HepG2 (cell line): Measurements from ENCODE around the gene MED9. TPM values are rescaled to one million over a fixed set of nuclear protein-coding genes. Genes with fewer than 3 reads are reported as not detected.

ENCODE experiments used
- ATAC-seq: fragments of 200-7000 bp; cut with Tn5 transposase; 3 replicates; pipeline ENCODE4 v1.9.1; 2020; ENCODE audit warnings: mild to moderate bottlenecking, moderate library complexity
- BruUV-seq: library from RNA; stranded (reverse); fragments of 400-500 nt; replicated peaks from 2 replicates; lab custom pipeline; 2021; lab: Mats Ljungman, UMichigan
- CTCF ChIA-PET: fragments of 300-600 bp; formaldehyde crosslinking; extraction: SDS; loops from one replicate; lab custom pipeline; 2021; ENCODE audit warnings: low total read pairs, inconsistent platforms, low intra/inter-chr PET ratio; lab: Yijun Ruan, JAX
- POLR2A ChIA-PET: fragments of 350-600 bp; sonication (Branson Sonifier 250); formaldehyde crosslinking; loops from one replicate; lab custom pipeline; 2020; ENCODE audit warnings: antibody characterized with exemption, inconsistent platforms; lab: Yijun Ruan, JAX
- DNase-seq: peaks from one replicate; pipeline ENCODE4 v3.0.0-alpha.2; 2015; ENCODE audit warnings: low spot score
- FAIRE-seq: peaks from 3 replicates; lab custom pipeline; 2011; peaks lifted over from hg19 to GRCh38; lab: Jason Lieb, UNC
- H2AFZ ChIP-seq: one replicate; pipeline ENCODE4 v1.6.1; 2011; ENCODE audit warnings: low read length, inconsistent platforms
- H3K27ac ChIP-seq: fragments of 300-600 bp; 3 replicates; pipeline ENCODE4 v1.8.0; 2011; ENCODE audit warnings: mixed run types, mild to moderate bottlenecking, mixed read lengths, low read length, inconsistent platforms; ENCODE audit not compliant: insufficient read depth; ENCODE audit errors: extremely low read length
- H3K27me3 ChIP-seq, 2 experiments: fragments of 200-600 bp in 1 of 2; 2 replicates in 1 of 2; 3 replicates in 1 of 2; pipeline versions ENCODE4 v1.6.0 to v1.8.0; 2011; ENCODE audit warnings: low read length in 2 of 2, mild to moderate bottlenecking in 2 of 2, moderate library complexity in 2 of 2, inconsistent platforms in 1 of 2; ENCODE audit not compliant: insufficient read depth in 2 of 2, control insufficient read depth in 1 of 2
- H3K36me3 ChIP-seq, 2 experiments: fragments of 200-600 bp in 1 of 2; replicated peaks in 1 of 2; 2 replicates in 1 of 2; 3 replicates in 1 of 2; pipeline versions ENCODE4 v1.5.1 to v1.8.0; 2011; ENCODE audit warnings: low read length in 2 of 2, inconsistent platforms in 1 of 2; ENCODE audit not compliant: insufficient read depth in 2 of 2, control insufficient read depth in 1 of 2
- H3K4me1 ChIP-seq: 2 replicates; pipeline ENCODE4 v1.5.1; 2012; ENCODE audit warnings: low read length, inconsistent platforms; ENCODE audit not compliant: insufficient read depth
- H3K4me2 ChIP-seq: 2 replicates; pipeline ENCODE4 v1.6.0; 2011; ENCODE audit warnings: low read depth, low read length, inconsistent platforms
- H3K4me3 ChIP-seq, 3 experiments: fragments of 200-600 bp in 1 of 3; sonication (generic), shearing (Covaris generic) in 1 of 3; replicated peaks in 1 of 3; 2 replicates each; pipeline ENCODE4 v1.5.1; 2011 to 2016; ENCODE audit warnings: low read length in 3 of 3, inconsistent platforms in 2 of 3, low read depth in 2 of 3, mild to moderate bottlenecking in 2 of 3, control low read depth in 1 of 3, mixed read lengths in 1 of 3; ENCODE audit not compliant: insufficient read depth in 1 of 3
- H3K79me2 ChIP-seq: one replicate; pipeline ENCODE4 v1.6.1; 2011; ENCODE audit warnings: low read length, inconsistent platforms; ENCODE audit not compliant: insufficient read depth
- H3K9ac ChIP-seq: 2 replicates; pipeline ENCODE4 v1.6.0; 2011; ENCODE audit warnings: mild to moderate bottlenecking, low read depth, low read length, inconsistent platforms; ENCODE audit not compliant: insufficient read depth
- H3K9me3 ChIP-seq: 2 replicates; pipeline ENCODE4 v1.5.1; 2012; ENCODE audit warnings: mild to moderate bottlenecking, low read length
- H4K20me1 ChIP-seq: 2 replicates; pipeline ENCODE4 v1.6.0; 2011; ENCODE audit warnings: inconsistent platforms, mild to moderate bottlenecking, low read length, moderate library complexity; ENCODE audit not compliant: insufficient read depth
- DZIP1 ChIP-seq: sonication (generic); formaldehyde crosslinking; IDR thresholded peaks from 2 replicates; pipeline ENCODE4 v1.5.0; 2020; ENCODE audit warnings: mild to moderate bottlenecking, missing genetic modification reagents
- FOSL1 ChIP-seq: sonication (generic); formaldehyde crosslinking; IDR thresholded peaks from 2 replicates; pipeline ENCODE4 v1.9.0; 2021; ENCODE audit warnings: missing genetic modification reagents, borderline replicate concordance
- FOSL2 ChIP-seq: sonication (generic); formaldehyde crosslinking; IDR thresholded peaks from 2 replicates; pipeline ENCODE4 v1.4.0; 2020; ENCODE audit warnings: missing genetic modification reagents
- FOXA3 ChIP-seq: IDR thresholded peaks from 2 replicates; pipeline ENCODE4 v1.6.1; 2016; ENCODE audit warnings: missing genetic modification reagents, missing compliant biosample characterization
- FUBP1 ChIP-seq: sonication (generic); formaldehyde crosslinking; IDR thresholded peaks from 2 replicates; pipeline ENCODE4 v1.5.1; 2020; ENCODE audit warnings: missing genetic modification reagents, mild to moderate bottlenecking, borderline replicate concordance
- KMT2B ChIP-seq: IDR thresholded peaks from 2 replicates; pipeline ENCODE4 v1.6.1; 2016; ENCODE audit warnings: missing genetic modification reagents, missing compliant biosample characterization
- SETDB1 ChIP-seq: sonication (generic); formaldehyde crosslinking; IDR thresholded peaks from 2 replicates; pipeline ENCODE4 v1.5.1; 2020; ENCODE audit warnings: missing genetic modification reagents, mild to moderate bottlenecking, borderline replicate concordance
- ZMYM3 ChIP-seq: sonication (generic); formaldehyde crosslinking; IDR thresholded peaks from 2 replicates; pipeline ENCODE4 v1.5.1; 2020; ENCODE audit warnings: mild to moderate bottlenecking, missing genetic modification reagents
- ZNF558 ChIP-seq: sonication (generic); formaldehyde crosslinking; IDR thresholded peaks from 2 replicates; pipeline ENCODE4 v1.9.0; 2022; ENCODE audit warnings: mild to moderate bottlenecking, missing genetic modification reagents, borderline replicate concordance
- ZNF687 ChIP-seq: sonication (generic); formaldehyde crosslinking; IDR thresholded peaks from 2 replicates; pipeline ENCODE4 v1.5.1; 2020; ENCODE audit warnings: mild to moderate bottlenecking, missing genetic modification reagents, moderate library complexity
- ZNF761 ChIP-seq: sonication (generic); formaldehyde crosslinking; conservative IDR thresholded peaks from 2 replicates; pipeline ENCODE4 v1.4.0; 2020; ENCODE audit warnings: mild to moderate bottlenecking, missing genetic modification reagents
- ZSCAN21 ChIP-seq: sonication (generic); formaldehyde crosslinking; IDR thresholded peaks from 2 replicates; pipeline ENCODE4 v1.8.0; 2022; ENCODE audit warnings: mild to moderate bottlenecking, missing genetic modification reagents, moderate library complexity, borderline replicate concordance
- WGBS: methylation state at CpG from one replicate; pipeline ENCODE4 v1.1.6; 2017; ENCODE audit warnings: low lambda C conversion rate; 5-methylcytosine and 5-hydroxymethylcytosine counted together
- in situ Hi-C: cut with HindIII; loops from 2 replicates; pipeline ENCODE4 v1.10.0; 2017; ENCODE audit warnings: low pct_unique_long_range_greater_than_20kb; ENCODE audit not compliant: extremely low pct_ligation_motif_present
- intact Hi-C: fragments of 100-400 bp; cut with micrococcal nuclease; formaldehyde crosslinking; loops from one replicate; pipeline ENCODE4 v1.10.0; 2022; ENCODE audit not compliant: unreplicated experiment
- polyA plus RNA-seq, 8 experiments: library from polyadenylated mRNA; depleted of rRNA in 3 of 8; stranded (reverse) in 7 of 8; unstranded in 1 of 8; fragments of >200 nt; fragmentation: Illumina TruSeq in 4 of 8; extraction: Trizol in 4 of 8; gene quantifications; 2 replicates each; pipeline versions ENCODE4 v1.2.1 to v1.2.3, GENCODE V29; 2011 to 2016; ENCODE audit warnings: low read depth in 4 of 8, missing spikeins in 1 of 8, mixed read lengths in 1 of 8; ENCODE audit not compliant: insufficient read depth in 1 of 8
- total RNA-seq, 5 experiments: library from RNA; depleted of rRNA; stranded (reverse); fragments of >200 nt; fragmentation: Illumina TruSeq; extraction: Trizol; gene quantifications; 2 replicates each; pipeline ENCODE4 v1.2.3, GENCODE V29; 2016; ENCODE audit warnings: low read depth in 1 of 5

The MED9 gene
- total and polyA plus RNA-seq, 2 of the 13 experiments (the other 11 are each of a cell fraction or from before 2014, with no cell fraction given) = 11.9 to 15.1 TPM

- WGBS = 94% methylated on average over 26 of the region's 33 CpGs
- Histone ChIP-seq H3K4me1 (no peaks in the 10 kb centered on the region), H3K9ac (no peak overlapping the region), H2AFZ (no peak overlapping the region), H3K4me3 (no peak overlapping the region), H3K36me3 (no peaks in the 10 kb centered on the region)
- intact Hi-C loops = no loop called here
- no TSS peak for BruUV-seq
- TF ChIP-seq KMT2B (no peak), ZSCAN21 (CRISPR knock-in tag) (no peak), ZNF687 (CRISPR knock-in tag) (no peak), FOSL1 (CRISPR knock-in tag) (no peak), ZMYM3 (CRISPR knock-in tag) (no peak), DZIP1 (CRISPR knock-in tag) (no peak), ZNF761 (CRISPR knock-in tag) (no peak), FUBP1 (CRISPR knock-in tag) (no peak), SETDB1 (CRISPR knock-in tag) (no peak), FOSL2 (CRISPR knock-in tag) (no peak), ZNF558 (CRISPR knock-in tag) (no peak), FOXA3 (no peak)
- TF ChIP-seq, all 625 proteins: peak for 0
- ChIA-PET CTCF (no interaction called here), POLR2A (no interaction called here)
- Histone ChIP-seq H3K4me2 (no peak overlapping the region), H3K27ac (no peak overlapping the region), H3K9me3 (no peaks in the 10 kb centered on the region), H3K79me2 (no peaks in the 10 kb centered on the region), H4K20me1 (no peaks in the 10 kb centered on the region), H3K27me3 (no peaks in the 10 kb centered on the region)
- DNase-seq (no peak), ATAC-seq (no peak), FAIRE-seq (no peak)
- in situ Hi-C loops = loop anchor here (5.0 to 10.0 kb wide), 2 partner anchors 58 to 136 kb away; no protein-coding TSS in a partner anchor
Measured at GRCh38 chr17:17508646-17509591, 32.1 kb downstream of the MED9 start.
